Measurements from ENCODE around the gene PDZD4. TPM values are rescaled to one million over a fixed set of nuclear protein-coding genes. Genes with fewer than 3 reads are reported as not detected.

PDZD4 gene
- polyA plus RNA-seq, 3 donors, result 0.11 TPM; not detected in 2

DNA sequence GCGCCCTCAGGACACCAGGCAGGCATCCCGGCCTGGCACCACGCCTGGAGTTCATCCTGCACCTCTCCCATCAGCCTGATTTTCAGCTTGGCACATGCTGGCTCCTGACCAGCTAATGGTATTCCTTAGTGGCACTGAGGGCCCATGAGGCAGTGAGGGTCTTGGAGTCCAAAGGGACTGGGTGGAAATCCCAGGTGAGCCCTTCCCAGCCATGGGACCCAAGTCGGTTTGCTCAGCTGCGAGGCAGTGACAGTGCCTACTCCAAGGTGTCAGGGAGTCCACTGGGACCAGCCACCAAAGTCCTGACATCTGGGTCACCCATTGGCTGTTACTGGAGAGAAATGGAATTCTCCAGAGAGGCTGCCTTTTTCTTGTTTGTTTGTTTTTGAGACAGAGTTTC, 31.0 kb downstream of the PDZD4 start:
- no peak overlapping the region for H3K4me3 Mint-ChIP-seq
- no peak overlapping the region for H3K9ac ChIP-seq (ENCODE audit: insufficient read depth, low read length, poor library complexity, severe bottlenecking)
- H3K4me3 ChIP-seq (replicated peaks in 1 of 3; ENCODE audit: low read depth in 2 of 3, low read length in 3 of 3), result no peak overlapping the region
- no peaks in the 10 kb centered on the region for H4K20me1 ChIP-seq (ENCODE audit: insufficient read depth, low read length)
- TF ChIP-seq, protein P1, sequence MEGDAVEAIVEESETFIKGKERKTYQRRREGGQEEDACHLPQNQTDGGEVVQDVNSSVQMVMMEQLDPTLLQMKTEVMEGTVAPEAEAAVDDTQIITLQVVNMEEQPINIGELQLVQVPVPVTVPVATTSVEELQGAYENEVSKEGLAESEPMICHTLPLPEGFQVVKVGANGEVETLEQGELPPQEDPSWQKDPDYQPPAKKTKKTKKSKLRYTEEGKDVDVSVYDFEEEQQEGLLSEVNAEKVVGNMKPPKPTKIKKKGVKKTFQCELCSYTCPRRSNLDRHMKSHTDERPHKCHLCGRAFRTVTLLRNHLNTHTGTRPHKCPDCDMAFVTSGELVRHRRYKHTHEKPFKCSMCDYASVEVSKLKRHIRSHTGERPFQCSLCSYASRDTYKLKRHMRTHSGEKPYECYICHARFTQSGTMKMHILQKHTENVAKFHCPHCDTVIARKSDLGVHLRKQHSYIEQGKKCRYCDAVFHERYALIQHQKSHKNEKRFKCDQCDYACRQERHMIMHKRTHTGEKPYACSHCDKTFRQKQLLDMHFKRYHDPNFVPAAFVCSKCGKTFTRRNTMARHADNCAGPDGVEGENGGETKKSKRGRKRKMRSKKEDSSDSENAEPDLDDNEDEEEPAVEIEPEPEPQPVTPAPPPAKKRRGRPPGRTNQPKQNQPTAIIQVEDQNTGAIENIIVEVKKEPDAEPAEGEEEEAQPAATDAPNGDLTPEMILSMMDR (IDR thresholded peaks at IDR 0.05), result no peak
- 100% methylated on average over 2 of the region's 5 CpGs for WGBS (ENCODE audit: insufficient coverage)
- H3K27ac Mint-ChIP-seq, result no peak overlapping the region
- H3K4me1 Mint-ChIP-seq, result peaks cover 15% of the 10 kb centered on the region
- no peak overlapping the region for H3K27ac ChIP-seq (ENCODE audit: low read depth in 1 of 2, low read length in 2 of 2)
- H3K79me2 ChIP-seq (ENCODE audit: insufficient read depth, low read length), result peaks cover 17% of the 10 kb centered on the region
- H3K4me1 ChIP-seq (ENCODE audit: control insufficient read depth in 1 of 2, insufficient read depth in 2 of 2, low read length in 2 of 2), result peaks cover 9 to 17% of the 10 kb centered on the region in 2 donors
- no peak overlapping the region for H2AFZ ChIP-seq (ENCODE audit: insufficient read depth, low read depth, low read length, poor library complexity, severe bottlenecking)
- no peak overlapping the region for H3K4me2 ChIP-seq (replicated peaks; ENCODE audit: extremely low read depth, low read length, poor library complexity, severe bottlenecking)
- intact Hi-C loops (cut with micrococcal nuclease), result loop anchor here (10.0 kb wide), 2 partner anchors 125 to 845 kb away; partner anchors contain the start of gene ARHGAP4 (in 1 of the 2)
- peaks cover 6 to 19% (median 17%) of the 10 kb centered on the region in 3 donors for H3K27me3 Mint-ChIP-seq (ENCODE audit: low read depth in 3 of 3)
- H3K9me3 ChIP-seq (replicated peaks in 1 of 2; ENCODE audit: control insufficient read depth in 1 of 2, insufficient read depth in 1 of 2, low read length in 2 of 2), result peaks cover 0 to 3% of the 10 kb centered on the region in 2 donors
- peaks cover 0 to 50% (median 21%) of the 10 kb centered on the region in 7 donors for H3K9me3 Mint-ChIP-seq
- H3K36me3 ChIP-seq (replicated peaks in 1 of 2; ENCODE audit: control insufficient read depth in 1 of 2, insufficient read depth in 2 of 2, low read length in 2 of 2), result peaks cover 24 to 27% of the 10 kb centered on the region in 2 donors
- H3K36me3 Mint-ChIP-seq, result peaks cover 17 to 35% of the 10 kb centered on the region in 2 donors
- no peaks in the 10 kb centered on the region for H3K27me3 ChIP-seq (ENCODE audit: control insufficient read depth in 2 of 2, insufficient read depth in 2 of 2, low read length in 2 of 2)
- DNase-seq, result no peak

DNA sequence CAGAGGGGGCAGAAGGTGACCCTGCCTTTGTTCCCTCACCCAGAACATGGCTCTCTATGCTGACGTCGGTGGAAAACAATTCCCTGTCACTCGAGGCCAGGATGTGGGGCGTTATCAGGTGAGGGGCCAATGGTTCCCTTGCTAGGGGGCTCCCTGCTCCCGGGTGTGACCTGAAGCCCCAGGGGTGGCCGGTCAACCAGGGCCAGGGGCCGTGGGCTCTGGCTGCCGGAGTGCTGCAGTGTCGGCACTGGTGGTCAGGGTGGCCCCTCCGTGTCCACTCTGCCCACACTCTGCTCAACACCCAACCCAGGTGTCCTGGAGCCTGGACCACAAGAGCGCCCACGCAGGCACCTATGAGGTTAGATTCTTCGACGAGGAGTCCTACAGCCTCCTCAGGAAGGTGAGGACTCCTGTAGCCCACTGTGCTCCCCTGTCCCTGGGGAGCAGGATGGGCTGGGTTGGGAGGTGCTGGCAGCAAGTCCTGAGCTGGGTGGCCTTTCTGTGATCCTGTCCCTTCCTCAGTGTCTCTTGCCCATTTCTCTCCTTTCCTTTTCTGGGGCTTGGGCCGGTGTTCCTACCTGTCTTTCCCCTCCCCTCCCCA, 32.8 kb downstream of the PDZD4 start:
- intact Hi-C loops (cut with micrococcal nuclease), result loop anchor here (10.0 kb wide), 2 partner anchors 127 to 843 kb away; partner anchors contain the start of gene ARHGAP4 (in 1 of the 2)
- Histone ChIP-seq H3K27me3 (ENCODE audit: control insufficient read depth in 2 of 2, insufficient read depth in 2 of 2, low read length in 2 of 2) (no peaks in the 10 kb centered on the region), H3K27ac (ENCODE audit: low read depth in 1 of 2, low read length in 2 of 2) (no peak overlapping the region), H3K9me3 (replicated peaks in 1 of 2; ENCODE audit: control insufficient read depth in 1 of 2, insufficient read depth in 1 of 2, low read length in 2 of 2) (peaks cover 0 to 15% of the 10 kb centered on the region in 2 donors), H3K4me2 (replicated peaks; ENCODE audit: extremely low read depth, low read length, poor library complexity, severe bottlenecking) (no peak overlapping the region), H3K79me2 (ENCODE audit: insufficient read depth, low read length) (peaks cover 29% of the 10 kb centered on the region), H4K20me1 (ENCODE audit: insufficient read depth, low read length) (peaks cover 7% of the 10 kb centered on the region), H3K9ac (ENCODE audit: insufficient read depth, low read length, poor library complexity, severe bottlenecking) (no peak overlapping the region), H3K36me3 (replicated peaks in 1 of 2; ENCODE audit: control insufficient read depth in 1 of 2, insufficient read depth in 2 of 2, low read length in 2 of 2) (peaks cover 24 to 27% of the 10 kb centered on the region in 2 donors), H3K4me3 (replicated peaks in 1 of 3; ENCODE audit: low read depth in 2 of 3, low read length in 3 of 3) (no peak overlapping the region), H2AFZ (ENCODE audit: insufficient read depth, low read depth, low read length, poor library complexity, severe bottlenecking) (no peak overlapping the region), H3K4me1 (ENCODE audit: control insufficient read depth in 1 of 2, insufficient read depth in 2 of 2, low read length in 2 of 2) (peaks cover 18 to 30% of the 10 kb centered on the region in 2 donors)
- no peak for DNase-seq
- TF ChIP-seq, protein P1 (IDR thresholded peaks at IDR 0.05), result no peak
- peaks cover 24% of the 10 kb centered on the region for H3K4me1 Mint-ChIP-seq
- H3K27ac Mint-ChIP-seq, result no peak overlapping the region
- peaks cover 20 to 39% of the 10 kb centered on the region in 2 donors for H3K36me3 Mint-ChIP-seq
- H3K9me3 Mint-ChIP-seq, result peaks cover 0 to 55% (median 17%) of the 10 kb centered on the region in 7 donors
- WGBS (ENCODE audit: insufficient coverage), result 76% methylated on average over 2 of the region's 15 CpGs
- peaks cover 4 to 12% (median 8%) of the 10 kb centered on the region in 3 donors for H3K27me3 Mint-ChIP-seq (ENCODE audit: low read depth in 3 of 3)
- H3K4me3 Mint-ChIP-seq, result no peak overlapping the region
